Neural cell (in vitro differentiated cells): ENCODE results near the gene SCRG1. TPM values are rescaled to one million over a fixed set of nuclear protein-coding genes. Genes with fewer than 3 reads are reported as not detected.

Experiments used
- H2AFZ ChIP-seq: fragments of 200-600, 300-800 bp; sonication (generic), shearing (Covaris generic); 2 replicates; pipeline ENCODE4 v1.6.0; 2014; ENCODE audit warnings: low read depth, mild to moderate bottlenecking, antibody characterized with exemption, low read length, moderate library complexity
- H3F3A ChIP-seq: fragments of 200-600 bp; shearing (Covaris generic); 2 replicates; pipeline ENCODE4 v1.6.1; 2016; ENCODE audit warnings: mild to moderate bottlenecking, moderate library complexity, mixed read lengths, antibody characterized with exemption, low read length; ENCODE audit not compliant: insufficient read depth, poor library complexity, severe bottlenecking
- H3K27ac ChIP-seq: fragments of 200-600, 300-800 bp; sonication (generic), shearing (Covaris generic); 2 replicates; pipeline ENCODE4 v1.5.1; 2014; ENCODE audit warnings: mild to moderate bottlenecking, low read length, moderate library complexity
- H3K27me3 ChIP-seq: fragments of 300-800, 200-600 bp; sonication (generic), shearing (Covaris generic); 2 replicates; pipeline ENCODE4 v1.6.0; 2014; ENCODE audit warnings: mild to moderate bottlenecking, low read depth, low read length, moderate library complexity; ENCODE audit not compliant: insufficient read depth
- H3K36me3 ChIP-seq: fragments of 300-800, 200-600 bp; sonication (generic), shearing (Covaris generic); 2 replicates; pipeline ENCODE4 v1.5.1; 2014; ENCODE audit warnings: mild to moderate bottlenecking, antibody characterized with exemption, low read length, moderate library complexity; ENCODE audit not compliant: insufficient read depth
- H3K4me2 ChIP-seq: fragments of 300-800, 200-600 bp; sonication (generic), shearing (Covaris generic); 2 replicates; pipeline ENCODE4 v1.6.0; 2014; ENCODE audit warnings: mild to moderate bottlenecking, low read length
- H3K4me3 ChIP-seq: fragments of 300-800, 200-600 bp; sonication (generic), shearing (Covaris generic); 2 replicates; pipeline ENCODE4 v1.5.1; 2014; ENCODE audit warnings: mild to moderate bottlenecking, low read length, moderate library complexity
- H3K79me2 ChIP-seq: fragments of 200-600 bp; shearing (Covaris generic); replicated peaks from 2 replicates; pipeline ENCODE4 v1.6.0; 2014; ENCODE audit warnings: mild to moderate bottlenecking, low read length, moderate library complexity; ENCODE audit not compliant: insufficient read depth
- H3K9ac ChIP-seq: fragments of 300-800, 200-600 bp; sonication (generic), shearing (Covaris generic); 2 replicates; pipeline ENCODE4 v1.6.1; 2016; ENCODE audit warnings: mild to moderate bottlenecking, low read length, mixed read lengths
- H3K9me2 ChIP-seq: fragments of 200-600 bp; shearing (Covaris generic); 2 replicates; pipeline ENCODE4 v1.6.1; 2016; ENCODE audit warnings: mild to moderate bottlenecking, low read length, mixed read lengths; ENCODE audit not compliant: insufficient read depth
- H3K9me3 ChIP-seq: fragments of 200-600, 300-800 bp; sonication (generic), shearing (Covaris generic); 2 replicates; pipeline ENCODE4 v1.6.1; 2016; ENCODE audit warnings: mild to moderate bottlenecking, mixed run types, low read length, moderate library complexity, mixed read lengths
- H4K20me1 ChIP-seq: fragments of 200-600 bp; shearing (Covaris generic); 2 replicates; pipeline ENCODE4 v1.6.1; 2016; ENCODE audit warnings: mild to moderate bottlenecking, mixed run types; ENCODE audit not compliant: insufficient read depth
- EP300 ChIP-seq: fragments of 450-650 bp; conservative IDR thresholded peaks from 2 replicates; pipeline ENCODE4 v1.6.1; 2014; ENCODE audit warnings: antibody characterized with exemption, mild to moderate bottlenecking, moderate library complexity; ENCODE audit not compliant: poor library complexity, severe bottlenecking
- EZH2 ChIP-seq: fragments of 200-600, 300-800 bp; shearing (Covaris generic), sonication (generic); IDR thresholded peaks from 2 replicates; pipeline ENCODE4 v1.6.1; 2014; ENCODE audit warnings: antibody characterized with exemption, low read length, borderline replicate concordance, mild to moderate bottlenecking; ENCODE audit not compliant: insufficient read depth, poor library complexity, severe bottlenecking
- MXI1 ChIP-seq: fragments of 450-650 bp; conservative IDR thresholded peaks from 2 replicates; pipeline ENCODE4 v1.6.1; 2014; ENCODE audit warnings: antibody characterized with exemption, mild to moderate bottlenecking; ENCODE audit not compliant: poor library complexity, severe bottlenecking
- POLR2AphosphoS5 ChIP-seq: IDR thresholded peaks from 2 replicates; pipeline ENCODE4 v1.6.1; 2012
- RAD21 ChIP-seq: fragments of 450-650 bp; conservative IDR thresholded peaks from 2 replicates; pipeline ENCODE4 v1.6.1; 2014; ENCODE audit warnings: antibody characterized with exemption, mild to moderate bottlenecking, moderate library complexity
- SMC3 ChIP-seq: fragments of 450-650 bp; conservative IDR thresholded peaks from 2 replicates; pipeline ENCODE4 v1.6.1; 2014; ENCODE audit warnings: antibody characterized with exemption, mild to moderate bottlenecking, moderate library complexity; ENCODE audit not compliant: poor library complexity
- TAF1 ChIP-seq: IDR thresholded peaks from 2 replicates; pipeline ENCODE4 v1.6.1; 2012; ENCODE audit warnings: low read depth
- polyA plus RNA-seq: library from polyadenylated mRNA; depleted of rRNA; stranded (reverse); fragments of >200 nt; gene quantifications from 2 replicates; pipeline ENCODE4 v1.2.3, GENCODE V29; 2014
- TF ChIP-seq, protein P1 (sequence below): IDR thresholded peaks from 2 replicates; pipeline ENCODE4 v1.6.1; 2012; ENCODE audit warnings: borderline replicate concordance
- TF ChIP-seq, protein P2 (sequence below): fragments of 450-650 bp; IDR thresholded peaks from 2 replicates; pipeline ENCODE4 v1.5.1; 2014; ENCODE audit warnings: antibody characterized with exemption, mild to moderate bottlenecking, moderate library complexity; ENCODE audit not compliant: poor library complexity, severe bottlenecking

SCRG1 gene
- polyA plus RNA-seq, 1 donor from 2014 or later = 0.42 TPM

DNA sequence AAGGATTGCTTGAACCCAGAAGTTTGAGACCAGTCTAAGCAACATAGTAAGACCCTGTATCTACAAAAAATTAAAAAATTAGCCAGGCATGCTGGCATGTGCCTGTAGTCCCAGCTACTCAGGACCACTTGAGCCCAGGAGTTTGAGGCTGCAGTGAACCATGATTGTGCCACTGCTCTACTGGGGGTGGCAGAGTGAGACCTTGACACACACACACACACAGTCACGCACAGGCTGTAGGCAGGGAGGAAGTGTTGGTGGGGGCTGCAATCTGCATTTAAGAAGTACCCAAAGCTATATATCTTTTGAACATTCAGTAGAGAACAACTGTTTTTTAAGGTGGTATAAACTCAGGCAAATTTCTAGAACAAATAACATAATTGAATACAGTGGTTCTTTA, 7.2 kb downstream of the SCRG1 start:
- H3K27me3 ChIP-seq = no peaks in the 10 kb centered on the region
- no peaks in the 10 kb centered on the region for H3K9me3 ChIP-seq
- no peaks in the 10 kb centered on the region for H3K79me2 ChIP-seq
- H3K9me2 ChIP-seq = no peaks in the 10 kb centered on the region
- no peak overlapping the region for H2AFZ ChIP-seq
- no peaks in the 10 kb centered on the region for H3K36me3 ChIP-seq
- no peak overlapping the region for H3K4me2 ChIP-seq
- H3K9ac ChIP-seq = no peak overlapping the region
- TF ChIP-seq MXI1 (no peak), POLR2AphosphoS5 (no peak), TAF1 (no peak), EP300 (no peak), EZH2 (no peak), RAD21 (no peak), SMC3 (no peak)
- TF ChIP-seq, protein P1, sequence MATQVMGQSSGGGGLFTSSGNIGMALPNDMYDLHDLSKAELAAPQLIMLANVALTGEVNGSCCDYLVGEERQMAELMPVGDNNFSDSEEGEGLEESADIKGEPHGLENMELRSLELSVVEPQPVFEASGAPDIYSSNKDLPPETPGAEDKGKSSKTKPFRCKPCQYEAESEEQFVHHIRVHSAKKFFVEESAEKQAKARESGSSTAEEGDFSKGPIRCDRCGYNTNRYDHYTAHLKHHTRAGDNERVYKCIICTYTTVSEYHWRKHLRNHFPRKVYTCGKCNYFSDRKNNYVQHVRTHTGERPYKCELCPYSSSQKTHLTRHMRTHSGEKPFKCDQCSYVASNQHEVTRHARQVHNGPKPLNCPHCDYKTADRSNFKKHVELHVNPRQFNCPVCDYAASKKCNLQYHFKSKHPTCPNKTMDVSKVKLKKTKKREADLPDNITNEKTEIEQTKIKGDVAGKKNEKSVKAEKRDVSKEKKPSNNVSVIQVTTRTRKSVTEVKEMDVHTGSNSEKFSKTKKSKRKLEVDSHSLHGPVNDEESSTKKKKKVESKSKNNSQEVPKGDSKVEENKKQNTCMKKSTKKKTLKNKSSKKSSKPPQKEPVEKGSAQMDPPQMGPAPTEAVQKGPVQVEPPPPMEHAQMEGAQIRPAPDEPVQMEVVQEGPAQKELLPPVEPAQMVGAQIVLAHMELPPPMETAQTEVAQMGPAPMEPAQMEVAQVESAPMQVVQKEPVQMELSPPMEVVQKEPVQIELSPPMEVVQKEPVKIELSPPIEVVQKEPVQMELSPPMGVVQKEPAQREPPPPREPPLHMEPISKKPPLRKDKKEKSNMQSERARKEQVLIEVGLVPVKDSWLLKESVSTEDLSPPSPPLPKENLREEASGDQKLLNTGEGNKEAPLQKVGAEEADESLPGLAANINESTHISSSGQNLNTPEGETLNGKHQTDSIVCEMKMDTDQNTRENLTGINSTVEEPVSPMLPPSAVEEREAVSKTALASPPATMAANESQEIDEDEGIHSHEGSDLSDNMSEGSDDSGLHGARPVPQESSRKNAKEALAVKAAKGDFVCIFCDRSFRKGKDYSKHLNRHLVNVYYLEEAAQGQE = no peak
- TF ChIP-seq, protein P2, sequence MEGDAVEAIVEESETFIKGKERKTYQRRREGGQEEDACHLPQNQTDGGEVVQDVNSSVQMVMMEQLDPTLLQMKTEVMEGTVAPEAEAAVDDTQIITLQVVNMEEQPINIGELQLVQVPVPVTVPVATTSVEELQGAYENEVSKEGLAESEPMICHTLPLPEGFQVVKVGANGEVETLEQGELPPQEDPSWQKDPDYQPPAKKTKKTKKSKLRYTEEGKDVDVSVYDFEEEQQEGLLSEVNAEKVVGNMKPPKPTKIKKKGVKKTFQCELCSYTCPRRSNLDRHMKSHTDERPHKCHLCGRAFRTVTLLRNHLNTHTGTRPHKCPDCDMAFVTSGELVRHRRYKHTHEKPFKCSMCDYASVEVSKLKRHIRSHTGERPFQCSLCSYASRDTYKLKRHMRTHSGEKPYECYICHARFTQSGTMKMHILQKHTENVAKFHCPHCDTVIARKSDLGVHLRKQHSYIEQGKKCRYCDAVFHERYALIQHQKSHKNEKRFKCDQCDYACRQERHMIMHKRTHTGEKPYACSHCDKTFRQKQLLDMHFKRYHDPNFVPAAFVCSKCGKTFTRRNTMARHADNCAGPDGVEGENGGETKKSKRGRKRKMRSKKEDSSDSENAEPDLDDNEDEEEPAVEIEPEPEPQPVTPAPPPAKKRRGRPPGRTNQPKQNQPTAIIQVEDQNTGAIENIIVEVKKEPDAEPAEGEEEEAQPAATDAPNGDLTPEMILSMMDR = no peak
- no peaks in the 10 kb centered on the region for H4K20me1 ChIP-seq
- no peak overlapping the region for H3K27ac ChIP-seq
- H3F3A ChIP-seq = no peaks in the 10 kb centered on the region
- no peak overlapping the region for H3K4me3 ChIP-seq

DNA sequence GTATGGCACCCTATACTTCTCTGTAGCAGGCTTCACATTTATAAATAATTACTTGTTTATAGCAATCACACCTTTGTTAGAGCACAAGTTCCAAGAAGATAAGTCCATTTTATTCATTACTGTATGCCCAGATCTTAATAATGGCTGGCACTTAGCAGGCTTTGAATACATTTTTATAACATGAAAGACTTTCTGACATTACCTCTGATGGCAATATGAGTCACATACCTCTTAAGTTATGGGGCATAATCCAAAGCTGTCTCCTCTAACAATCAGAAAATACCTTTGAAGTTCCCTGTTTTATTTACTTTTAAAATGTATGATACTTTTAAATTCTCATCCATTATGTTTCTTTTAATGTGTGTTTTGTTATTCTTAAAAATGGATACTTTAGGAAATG, 12.2 kb downstream of the SCRG1 start:
- Histone ChIP-seq H4K20me1 (no peaks in the 10 kb centered on the region), H3K4me3 (no peak overlapping the region), H3F3A (no peaks in the 10 kb centered on the region), H3K9me2 (no peaks in the 10 kb centered on the region), H3K27ac (no peak overlapping the region), H3K4me2 (no peak overlapping the region), H2AFZ (no peak overlapping the region), H3K79me2 (no peaks in the 10 kb centered on the region), H3K9ac (no peak overlapping the region), H3K27me3 (no peaks in the 10 kb centered on the region), H3K9me3 (no peaks in the 10 kb centered on the region), H3K36me3 (no peaks in the 10 kb centered on the region)
- TF ChIP-seq EZH2 (no peak), POLR2AphosphoS5 (no peak), TAF1 (no peak), RAD21 (no peak)
